Testis (tissue), 2 donors: ENCODE results near the gene RASAL2.

Experiments
- CTCF ChIP-seq, 3 experiments: fragments of 450-650 bp in 2 of 3; fragments of 200-600 bp in 1 of 3; sonication (generic) in 1 of 3; IDR thresholded peaks; one replicate each; pipeline ENCODE4 v1.5.1; 2016 to 2019; ENCODE audit warnings: antibody characterized with exemption in 3 of 3, mild to moderate bottlenecking in 2 of 3, moderate library complexity in 1 of 3
- POLR2A ChIP-seq: fragments of 450-650 bp; IDR thresholded peaks from one replicate; pipeline ENCODE4 v1.6.1; 2017; ENCODE audit warnings: antibody characterized with exemption, mild to moderate bottlenecking, moderate library complexity

- TF ChIP-seq POLR2A: no peak
- TF ChIP-seq CTCF (IDR thresholded peaks at IDR 0.05): no peak
These were observed at the start of gene RASAL2 for GRCh38 chr1:178093951-178094738.
